GM23338 (cell line): Measurements from ENCODE around the gene MTMR8. TPM values are rescaled to one million over a fixed set of nuclear protein-coding genes. Genes with fewer than 3 reads are reported as not detected.

Experiments used
- polyA plus RNA-seq: library from polyadenylated mRNA; unstranded; fragments of >200 nt; fragmentation: Nextera tagmentation; extraction: Ambion mirVana; gene quantifications from 2 replicates; pipeline ENCODE4 v1.2.1, GENCODE V29; 2016
- total RNA-seq: library from RNA; depleted of rRNA; stranded (reverse); fragments of >200 nt; shearing (Covaris generic); gene quantifications from 2 replicates; pipeline ENCODE4 v1.2.3, GENCODE V29; 2014; rRNA removed

The MTMR8 gene
- total and polyA plus RNA-seq, 2 experiments from 2014 or later = 5.6 to 8.8 TPM

Other genes starting within 250 kb of the MTMR8 start
- 10.6 and 10.9 TPM in 2 replicates for gene AMER1, start 189.7 kb downstream of the MTMR8 start, total RNA-seq
- gene AMER1, start 189.7 kb downstream of the MTMR8 start, polyA plus RNA-seq = 0.48 and 0.57 TPM in 2 replicates
- 0.39 and 1.2 TPM in 2 replicates for gene ASB12, start 164.8 kb downstream of the MTMR8 start, total RNA-seq
- 0.63 and 1.1 TPM in 2 replicates for gene ASB12, start 164.8 kb downstream of the MTMR8 start, polyA plus RNA-seq